Measurements from ENCODE around the gene NDUFS2. TPM values are rescaled to one million over a fixed set of nuclear protein-coding genes. Genes with fewer than 3 reads are reported as not detected.
A peak's percentile ranks its signal among the peaks of the same experiment; 100 is the strongest.

Gene NDUFS2
- total RNA-seq, 2 experiments from 2014 or later, result 49.9 to 55.7 TPM

GRCh38 chr1:161225178-161225533, 23.0 kb downstream of the NDUFS2 start:
- ATAC-seq (ENCODE audit: poor library complexity), result no peak
- no peak overlapping the region for H3K4me3 ChIP-seq (ENCODE audit: low read length)
- Mint-ChIP-seq H3K36me3 (ENCODE audit: low read depth) (peaks cover 21% of the 10 kb centered on the region), H3K27ac (peak overlapping the region; percentile 83), H3K9me3 (no peaks in the 10 kb centered on the region), H3K4me1 (ENCODE audit: low read depth) (peaks cover 40% of the 10 kb centered on the region), H3K4me3 (peak overlapping the region; percentile 98), H3K27me3 (no peaks in the 10 kb centered on the region)
- peaks cover 34% of the 10 kb centered on the region for H3K4me1 ChIP-seq (ENCODE audit: insufficient read depth, low read length)
- DNase-seq, result no peak
- H3K36me3 ChIP-seq (ENCODE audit: insufficient read depth, low read length), result peaks cover 22% of the 10 kb centered on the region
- intact Hi-C loops (cut with DNase I, micrococcal nuclease), result loop anchor here (1.0 to 10.0 kb wide), 3 partner anchors 15 to 520 kb away; partner anchors contain the start of gene DUSP12 (in 2 of the 2)
- TF ChIP-seq CTCF (IDR thresholded peaks at IDR 0.05), result no peak
- no peaks in the 10 kb centered on the region for H3K27me3 ChIP-seq (ENCODE audit: control insufficient read depth in 1 of 2, insufficient read depth in 2 of 2, low read length in 2 of 2)
- no peaks in the 10 kb centered on the region for H3K9me3 ChIP-seq (ENCODE audit: control insufficient read depth in 1 of 2, insufficient read depth in 1 of 2, low read length in 2 of 2)
- POLR2A ChIA-PET, result interaction anchor here (0.6 to 3.5 kb wide), 31 partner anchors 9 to 502 kb away, joined by 3 to 95 read pairs (median 8); partner anchors contain the start of genes ARHGAP30, B4GALT3, DEDD and FCER1G
- peak overlapping the region; percentile 5 to 52 for H3K27ac ChIP-seq (ENCODE audit: low read depth in 1 of 2, low read length in 2 of 2)
- CTCF ChIA-PET, result interaction anchor here (0.6 to 3.3 kb wide), 25 partner anchors 9 to 179 kb away, joined by 3 to 43 read pairs (median 4); partner anchors contain the start of genes CFAP126, NDUFS2, NR1I3 and PPOX

GRCh38 chr1:161225534-161226319, 23.6 kb downstream of the NDUFS2 start, which contains the start of gene TOMM40L:
TSS of gene TOMM40L (plus strand) at chr1:161226060. CDS start at chr1:161226490, 430 bp downstream.
- peak within 1 kb of the TSS; percentile 83 for H3K27ac Mint-ChIP-seq
- no peaks in the 10 kb centered on the region for H3K27me3 Mint-ChIP-seq
- peaks cover 34% of the 10 kb centered on the region for H3K4me1 ChIP-seq (ENCODE audit: insufficient read depth, low read length)
- H3K27me3 ChIP-seq (ENCODE audit: control insufficient read depth in 1 of 2, insufficient read depth in 2 of 2, low read length in 2 of 2), result no peaks in the 10 kb centered on the region
- H3K4me3 ChIP-seq (ENCODE audit: low read length), result peak within 1 kb of the TSS; percentile 84
- peak within 1 kb of the TSS; percentile 5 to 52 for H3K27ac ChIP-seq (ENCODE audit: low read depth in 1 of 2, low read length in 2 of 2)
- H3K4me1 Mint-ChIP-seq (ENCODE audit: low read depth), result peaks cover 39% of the 10 kb centered on the region
- ChIA-PET POLR2A (interaction anchor here (0.6 to 3.5 kb wide), 34 partner anchors 10 to 501 kb away, joined by 3 to 95 read pairs (median 6); partner anchors contain the start of genes ARHGAP30, B4GALT3, DEDD and FCER1G), CTCF (interaction anchor here (0.6 to 3.3 kb wide), 29 partner anchors 10 to 180 kb away, joined by 3 to 43 read pairs (median 4); partner anchors contain the start of genes B4GALT3, CFAP126, NDUFS2 and NR1I3)
- H3K36me3 Mint-ChIP-seq (ENCODE audit: low read depth), result peaks cover 27% of the 10 kb centered on the region
- DNase-seq, result peak; percentile 74 to 98 (median 82)
- H3K4me3 Mint-ChIP-seq, result peak within 1 kb of the TSS; percentile 98
- H3K36me3 ChIP-seq (ENCODE audit: insufficient read depth, low read length), result peaks cover 23% of the 10 kb centered on the region
- intact Hi-C loops (cut with DNase I, micrococcal nuclease), result loop anchor here (1.0 to 10.0 kb wide), 5 partner anchors 15 to 519 kb away; partner anchors contain the start of genes DUSP12 (in 2 of the 2) and NDUFS2 (in 1 of the 2)
- ATAC-seq (ENCODE audit: poor library complexity), result peak; percentile 95
- H3K9me3 ChIP-seq (ENCODE audit: control insufficient read depth in 1 of 2, insufficient read depth in 1 of 2, low read length in 2 of 2), result no peaks in the 10 kb centered on the region
- peak; percentile 59 for TF ChIP-seq CTCF (IDR thresholded peaks at IDR 0.05)
- H3K9me3 Mint-ChIP-seq, result no peaks in the 10 kb centered on the region

- TF ChIP-seq CTCF (IDR thresholded peaks at IDR 0.05), result no peak
- DNase-seq (peak in 2 of 14 experiments; percentile 34 to 36), ATAC-seq (ENCODE audit: poor library complexity) (no peak)
- no peaks in the 10 kb centered on the region for H3K27me3 Mint-ChIP-seq
- H3K36me3 Mint-ChIP-seq (ENCODE audit: low read depth), result peaks cover 29% of the 10 kb centered on the region
- Histone ChIP-seq H3K27me3 (ENCODE audit: control insufficient read depth in 1 of 2, insufficient read depth in 2 of 2, low read length in 2 of 2) (no peaks in the 10 kb centered on the region), H3K36me3 (ENCODE audit: insufficient read depth, low read length) (peaks cover 23% of the 10 kb centered on the region), H3K4me1 (ENCODE audit: insufficient read depth, low read length) (peaks cover 34% of the 10 kb centered on the region), H3K9me3 (ENCODE audit: control insufficient read depth in 1 of 2, insufficient read depth in 1 of 2, low read length in 2 of 2) (no peaks in the 10 kb centered on the region), H3K4me3 (ENCODE audit: low read length) (peak overlapping the region; percentile 84), H3K27ac (ENCODE audit: low read depth in 1 of 2, low read length in 2 of 2) (no peak overlapping the region)
- no peaks in the 10 kb centered on the region for H3K9me3 Mint-ChIP-seq
- intact Hi-C loops (cut with DNase I, micrococcal nuclease), result loop anchor here (2.0 to 10.0 kb wide), 3 partner anchors 24 to 518 kb away; partner anchors contain the start of genes DUSP12 (in 2 of the 2) and NDUFS2 (in 1 of the 2)
- ChIA-PET CTCF (interaction anchor here (0.6 to 3.3 kb wide), 25 partner anchors 7 to 180 kb away, joined by 3 to 43 read pairs (median 5); partner anchors contain the start of genes B4GALT3, NDUFS2, PPOX and SDHC), POLR2A (interaction anchor here (0.6 to 3.5 kb wide), 30 partner anchors 10 to 500 kb away, joined by 3 to 95 read pairs (median 8); partner anchors contain the start of genes ARHGAP30, B4GALT3, DEDD and FCER1G)
- peak overlapping the region; percentile 83 for H3K27ac Mint-ChIP-seq
- H3K4me1 Mint-ChIP-seq (ENCODE audit: low read depth), result peaks cover 39% of the 10 kb centered on the region
- H3K4me3 Mint-ChIP-seq, result peak overlapping the region; percentile 98
Observed at GRCh38 chr1:161226320-161226711, 24.1 kb downstream of the NDUFS2 start.

All from CD4-positive, alpha-beta T cell (primary cell).